GM19099 (cell line): ENCODE data around the gene GH1.
"Not testable (repeated sequence)": the region's sequence is repeated elsewhere in the genome, so short reads cannot be mapped to it uniquely, and the experiment has no call there.

Experiments used
- POLR2A ChIP-seq: IDR thresholded peaks from 3 replicates; pipeline ENCODE4 v1.6.1; 2011; ENCODE audit warnings: low read depth; ENCODE audit not compliant: insufficient read length; ENCODE audit errors: extremely low read depth

Gene GH1

GRCh38 chr17:63918305-63918704, 334 bp downstream of the GH1 start:
- TF ChIP-seq POLR2A: no peak

GRCh38 chr17:63917646-63918045, 993 bp downstream of the GH1 start:
- no peak for TF ChIP-seq POLR2A

- TF ChIP-seq POLR2A: no peak
These were observed 2.0 kb downstream of the GH1 start for GRCh38 chr17:63916566-63917185.

GRCh38 chr17:63914471-63914870, 4.2 kb downstream of the GH1 start:
- no peak for TF ChIP-seq POLR2A

- TF ChIP-seq POLR2A: no peak
These were observed 7.0 kb downstream of the GH1 start for GRCh38 chr17:63911657-63912100.

GRCh38 chr17:63911041-63911635, 7.5 kb downstream of the GH1 start, which contains the start of gene CSHL1:
TSS of gene CSHL1 (minus strand) at chr17:63911258. CDS start at chr17:63911196, 62 bp downstream.
- no peak for TF ChIP-seq POLR2A

GRCh38 chr17:63910096-63910495, 8.5 kb downstream of the GH1 start:
- no peak for TF ChIP-seq POLR2A

GRCh38 chr17:63896524-63897354, 21.9 kb downstream of the GH1 start, which contains the start of gene CSH1:
TSS of gene CSH1 (minus strand) at chr17:63896574. CDS start at chr17:63896511, 63 bp downstream.
- not testable (repeated sequence) for TF ChIP-seq POLR2A

GRCh38 chr17:63881935-63882601, 36.6 kb downstream of the GH1 start, which contains the start of gene GH2:
TSS of gene GH2 (minus strand) at chr17:63881944. CDS start at chr17:63881801, 143 bp downstream.
- no peak for TF ChIP-seq POLR2A

GRCh38 chr17:63880706-63881105, 37.9 kb downstream of the GH1 start:
- TF ChIP-seq POLR2A: no peak

- TF ChIP-seq POLR2A: not testable (repeated sequence)
These were observed 45.1 kb downstream of the GH1 start, which contains the start of gene CSH2 for GRCh38 chr17:63873577-63873976. TSS of gene CSH2 (minus strand) at chr17:63873677. CDS start at chr17:63873614, 63 bp downstream.
